ENCODE data around the gene ASB8.

- no peak for TF ChIP-seq EZH2 (IDR thresholded peaks at IDR 0.05; ENCODE audit: insufficient read depth, poor library complexity, severe bottlenecking)
- TF ChIP-seq EZH2phosphoT487 (IDR thresholded peaks at IDR 0.05; ENCODE audit: insufficient read depth, low read depth): no peak
Observed at GRCh38 chr12:48160807-48161206, 3.5 kb upstream of the ASB8 start.
